22Rv1 (cell line): ENCODE data around the gene PRKAA2.

Source experiments
- H3K27ac ChIP-seq: fragments of 450-650 bp; 2 replicates; pipeline ENCODE4 v1.5.1; 2017
- CTCF ChIP-seq: fragments of 450-650 bp; IDR thresholded peaks from 2 replicates; pipeline ENCODE4 v1.5.1; 2017; ENCODE audit warnings: mild to moderate bottlenecking
- ZFX ChIP-seq: fragments of 450-650 bp; IDR thresholded peaks from 2 replicates; pipeline ENCODE4 v1.6.1; 2017; ENCODE audit warnings: antibody characterized with exemption, borderline replicate concordance

Gene PRKAA2

GRCh38 chr1:56658254-56658653 is 13.1 kb downstream of the PRKAA2 start:
- TF ChIP-seq CTCF = no peak
- no peak for TF ChIP-seq ZFX

DNA sequence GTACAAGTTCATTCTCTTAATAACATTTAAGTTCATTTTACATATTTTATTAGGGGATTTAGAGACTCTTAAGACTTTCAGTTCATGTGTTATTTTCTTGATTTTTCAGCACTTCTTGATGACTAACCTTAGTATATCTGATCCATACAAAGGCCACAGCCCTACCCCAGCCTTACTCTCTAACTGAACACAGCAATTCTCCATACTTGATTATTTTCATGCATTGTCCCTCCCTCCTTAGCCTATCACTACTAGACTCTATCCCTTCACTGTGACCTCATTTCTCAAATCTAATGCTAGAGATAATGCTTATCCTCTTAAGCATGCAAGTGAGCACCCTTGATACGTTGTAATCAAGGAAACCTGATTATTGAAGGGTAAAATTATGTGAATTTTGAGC is 15.2 kb downstream of the PRKAA2 start:
- no peak for TF ChIP-seq ZFX
- no peak for TF ChIP-seq CTCF
- no peak overlapping the region for H3K27ac ChIP-seq

More at GRCh38 chr1:56658254-56658653, 13.1 kb downstream of the PRKAA2 start:
- H3K27ac ChIP-seq = no peak overlapping the region

GRCh38 chr1:56663846-56664245 is 18.7 kb downstream of the PRKAA2 start:
- no peak overlapping the region for H3K27ac ChIP-seq
- TF ChIP-seq ZFX = no peak
- no peak for TF ChIP-seq CTCF

GRCh38 chr1:56665384-56665783 is 20.3 kb downstream of the PRKAA2 start:
- TF ChIP-seq CTCF = no peak
- no peak overlapping the region for H3K27ac ChIP-seq

DNA sequence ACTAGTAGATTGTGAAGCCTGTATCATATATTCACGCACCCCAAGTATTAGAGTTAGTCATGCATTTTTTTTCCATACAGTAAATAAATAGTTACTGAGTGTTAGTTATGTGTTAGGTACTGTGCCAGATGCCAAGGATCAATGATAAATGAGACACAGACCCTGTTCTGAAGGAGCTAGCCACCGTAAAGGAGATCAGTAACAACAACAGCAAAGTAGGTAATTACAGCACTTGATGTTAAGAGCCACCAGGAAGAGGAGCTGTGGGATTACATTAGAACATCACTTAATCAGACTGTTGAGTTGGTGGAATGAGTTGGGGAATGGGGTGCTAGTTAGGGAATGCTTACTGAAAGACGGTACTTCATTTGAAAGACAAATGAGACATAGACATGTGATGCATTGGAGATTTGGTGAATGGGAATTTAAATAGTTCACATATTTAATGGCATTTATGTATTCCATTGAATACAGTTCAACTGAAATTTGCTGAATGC is 21.0 kb downstream of the PRKAA2 start:
- no peak for TF ChIP-seq ZFX
- H3K27ac ChIP-seq = no peak overlapping the region

- TF ChIP-seq ZFX (no peak), CTCF (no peak)
- H3K27ac ChIP-seq = no peak overlapping the region
Measured at GRCh38 chr1:56670350-56670749, 25.2 kb downstream of the PRKAA2 start.

- H3K27ac ChIP-seq = no peak overlapping the region
- TF ChIP-seq CTCF (no peak), ZFX (no peak)
Measured at GRCh38 chr1:56671085-56671484, 26.0 kb downstream of the PRKAA2 start.

DNA sequence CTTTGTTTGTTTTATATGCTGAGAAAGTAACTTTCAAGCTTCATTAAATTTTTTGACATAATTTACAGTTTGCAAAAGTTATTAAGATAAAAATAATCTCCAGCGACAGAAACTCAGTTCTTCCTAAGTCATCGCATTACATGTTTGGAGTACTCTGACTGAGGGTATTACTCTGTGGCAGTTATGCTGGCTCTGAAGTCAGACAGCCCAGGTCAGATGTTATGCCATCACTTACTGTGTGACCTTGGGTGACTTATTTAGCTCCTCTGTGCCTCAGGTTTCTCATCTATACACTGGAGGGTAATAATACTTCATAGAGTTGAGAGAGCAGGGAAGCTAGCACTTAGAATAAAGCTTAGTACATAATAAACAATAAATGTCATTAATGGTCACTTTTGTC is 26.4 kb downstream of the PRKAA2 start:
- no peak overlapping the region for H3K27ac ChIP-seq
- TF ChIP-seq CTCF (no peak), ZFX (no peak)
